AG08396 (cell line): Measurements from ENCODE around the gene NAGPA.

ENCODE experiments used
- DNase-seq: peaks from one replicate; pipeline ENCODE4 v3.0.0; 2012; ENCODE audit warnings: low spot score, mixed read lengths

NAGPA gene

DNA sequence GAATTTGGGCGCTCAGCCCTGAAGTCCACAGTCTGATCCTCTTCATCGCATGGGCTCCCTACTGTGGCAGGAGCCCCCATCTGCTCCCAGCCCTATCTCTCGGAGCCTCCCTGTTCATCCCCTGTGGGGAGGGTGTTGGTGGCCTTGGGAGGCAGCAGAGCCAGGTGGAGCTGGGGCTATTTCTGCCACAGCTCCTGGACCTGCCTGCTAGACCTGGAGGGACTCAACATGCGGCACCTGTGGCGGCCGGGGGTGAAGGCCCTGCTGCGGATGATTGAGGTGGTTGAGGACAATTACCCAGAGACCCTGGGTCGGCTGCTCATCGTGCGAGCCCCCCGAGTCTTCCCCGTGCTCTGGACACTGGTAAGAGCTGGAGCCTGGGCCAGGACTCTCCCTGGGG is 30.5 kb downstream of the NAGPA start:
- DNase-seq, result no peak

GRCh38 chr16:5002699-5003143 is 31.0 kb downstream of the NAGPA start:
- no peak for DNase-seq

GRCh38 chr16:5001986-5002385 is 31.7 kb downstream of the NAGPA start:
- DNase-seq, result no peak

DNA sequence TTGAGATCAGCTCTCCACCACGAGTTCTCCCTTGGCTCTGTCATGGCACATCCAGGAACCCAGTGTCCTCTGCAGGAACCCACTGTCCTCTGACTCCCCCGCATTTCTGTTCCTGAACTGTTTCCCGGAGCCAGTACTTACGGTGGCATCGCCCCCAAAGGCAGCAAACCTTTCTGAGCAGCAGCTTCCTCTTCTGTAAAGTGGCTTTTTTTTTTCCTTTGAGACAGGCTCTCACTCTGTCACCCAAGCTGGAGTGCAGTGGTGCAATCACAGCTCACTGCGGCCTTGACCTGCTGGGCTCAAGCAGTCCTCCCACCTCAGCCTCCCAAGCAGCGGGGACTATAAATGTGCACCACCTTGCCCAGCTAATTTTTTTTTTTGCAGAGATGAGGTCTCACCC is 32.2 kb downstream of the NAGPA start:
- no peak for DNase-seq

DNA sequence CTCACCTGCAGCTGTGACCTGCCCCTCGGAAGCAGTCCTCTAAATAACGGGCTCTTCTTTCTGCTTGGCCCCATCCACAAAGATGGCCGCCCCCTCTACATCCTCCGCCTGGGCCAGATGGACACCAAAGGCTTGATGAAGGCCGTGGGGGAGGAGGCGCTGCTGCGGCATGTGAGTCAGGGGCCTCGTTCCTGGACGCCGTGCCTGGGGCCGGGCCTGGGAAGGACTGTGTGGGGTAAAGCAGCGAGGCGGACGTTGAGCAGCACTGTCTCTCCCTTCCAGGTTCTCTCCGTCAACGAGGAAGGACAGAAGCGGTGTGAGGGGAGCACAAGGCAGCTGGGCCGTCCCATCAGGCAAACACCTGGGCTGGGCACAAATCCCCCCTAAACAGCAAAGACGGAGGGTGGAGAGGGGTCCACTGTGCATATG is 33.1 kb downstream of the NAGPA start:
- no peak for DNase-seq

DNA sequence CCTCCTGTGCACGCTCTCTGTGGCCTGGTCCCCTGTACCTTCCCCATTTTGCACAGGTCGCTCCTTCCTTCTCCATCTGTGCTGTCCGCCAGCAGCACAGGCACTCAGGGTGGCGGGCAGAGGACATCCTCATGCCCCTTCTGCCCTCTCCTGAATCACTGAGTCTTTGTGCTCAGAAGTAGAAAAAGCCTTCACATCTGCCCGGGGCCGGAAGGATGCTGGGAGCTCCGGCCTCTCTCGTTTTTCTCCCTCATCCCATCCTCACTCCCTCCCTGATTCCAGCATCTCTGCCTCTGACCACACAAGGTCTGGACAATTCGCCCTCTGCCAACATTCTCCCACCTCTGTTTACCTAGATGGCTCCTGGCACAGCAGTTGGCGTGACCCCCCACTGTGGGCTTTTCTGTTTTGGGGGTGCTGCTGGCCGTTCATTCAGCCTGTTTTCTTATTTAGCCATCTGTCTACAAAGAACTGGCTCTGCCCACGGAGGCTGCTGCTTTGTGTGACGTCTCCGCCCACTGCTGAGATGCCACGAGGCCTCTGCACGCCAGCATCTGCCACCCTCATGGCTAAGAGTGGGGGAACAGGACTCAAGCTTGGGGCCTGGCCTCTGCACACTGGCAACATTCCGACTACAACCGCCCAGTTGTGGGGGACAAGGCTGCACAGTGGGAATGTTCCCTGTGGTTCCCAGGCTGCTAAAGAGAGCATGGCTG is 38.9 kb downstream of the NAGPA start:
- no peak for DNase-seq

DNA sequence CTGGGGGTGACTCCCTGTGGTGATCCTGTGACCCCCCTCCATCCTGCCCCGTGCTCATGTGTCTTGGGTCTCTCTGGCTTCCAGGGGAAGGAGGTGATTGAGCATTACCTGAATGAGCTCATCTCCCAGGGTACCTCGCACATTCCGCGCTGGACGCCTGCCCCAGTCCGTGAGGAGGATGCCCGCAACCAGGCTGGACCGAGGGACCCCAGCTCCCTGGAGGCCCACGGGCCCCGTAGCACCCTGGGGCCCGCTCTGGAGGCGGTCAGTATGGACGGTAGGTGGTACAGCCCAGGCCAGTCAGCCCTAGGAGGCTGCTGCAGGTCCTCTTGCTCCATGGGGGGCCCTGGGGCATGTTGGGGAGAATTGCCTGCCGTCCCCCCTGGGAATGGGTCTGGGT is 42.0 kb downstream of the NAGPA start:
- DNase-seq, result no peak

DNA sequence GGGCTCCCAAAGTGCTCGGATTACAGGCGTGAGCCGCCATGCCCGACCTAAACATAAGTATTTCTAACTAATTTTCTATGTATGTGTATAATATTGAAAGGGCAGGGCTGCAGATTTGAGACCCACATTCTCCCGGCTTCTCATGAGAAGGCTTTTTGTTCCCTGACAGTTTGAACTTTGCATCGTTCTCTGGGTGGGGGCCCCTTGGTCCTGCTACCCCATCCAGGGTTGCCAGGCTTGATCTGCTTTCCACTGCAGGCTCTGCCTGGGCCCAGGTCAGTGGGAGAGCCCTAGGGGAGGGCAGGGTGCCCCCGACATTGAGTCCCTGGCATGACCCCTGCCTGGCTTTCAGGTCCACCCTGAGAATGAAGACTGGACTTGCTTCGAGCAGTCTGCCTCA is 43.3 kb downstream of the NAGPA start:
- DNase-seq, result no peak

- no peak for DNase-seq
These were observed 44.2 kb downstream of the NAGPA start for GRCh38 chr16:4989391-4990006.

DNA sequence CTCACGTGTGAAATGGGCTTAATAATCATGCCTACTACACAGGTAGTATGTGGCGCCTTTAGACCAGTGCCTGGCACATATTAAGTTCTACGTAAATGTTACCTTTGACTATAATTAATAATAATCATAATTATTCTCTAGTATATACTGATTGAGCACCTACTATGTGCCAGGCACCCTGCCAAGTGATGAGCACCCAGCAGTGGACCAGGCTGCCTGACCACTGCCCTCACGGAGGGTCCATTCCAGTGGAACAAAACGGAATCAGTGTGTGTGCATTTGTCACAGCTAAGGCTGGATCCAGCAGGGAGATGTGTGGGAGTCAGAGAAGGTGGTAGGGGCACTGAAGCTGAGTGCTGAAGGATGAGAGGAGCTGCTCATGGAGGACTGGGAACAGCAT is 45.1 kb downstream of the NAGPA start:
- no peak for DNase-seq

GRCh38 chr16:4987580-4988374 is 46.0 kb downstream of the NAGPA start:
- DNase-seq, result no peak

- DNase-seq, result no peak
These were observed 46.5 kb downstream of the NAGPA start for GRCh38 chr16:4987250-4987579.

- DNase-seq, result no peak
These were observed 49.4 kb downstream of the NAGPA start for GRCh38 chr16:4984174-4984990.

- DNase-seq, result no peak
These were observed 51.5 kb downstream of the NAGPA start for GRCh38 chr16:4982056-4982867.

- DNase-seq, result no peak
These were observed 52.3 kb downstream of the NAGPA start for GRCh38 chr16:4981473-4981872.

- no peak for DNase-seq
These were observed 53.0 kb downstream of the NAGPA start for GRCh38 chr16:4980691-4981090.

- DNase-seq, result no peak
These were observed 53.7 kb downstream of the NAGPA start for GRCh38 chr16:4979736-4980660.

DNA sequence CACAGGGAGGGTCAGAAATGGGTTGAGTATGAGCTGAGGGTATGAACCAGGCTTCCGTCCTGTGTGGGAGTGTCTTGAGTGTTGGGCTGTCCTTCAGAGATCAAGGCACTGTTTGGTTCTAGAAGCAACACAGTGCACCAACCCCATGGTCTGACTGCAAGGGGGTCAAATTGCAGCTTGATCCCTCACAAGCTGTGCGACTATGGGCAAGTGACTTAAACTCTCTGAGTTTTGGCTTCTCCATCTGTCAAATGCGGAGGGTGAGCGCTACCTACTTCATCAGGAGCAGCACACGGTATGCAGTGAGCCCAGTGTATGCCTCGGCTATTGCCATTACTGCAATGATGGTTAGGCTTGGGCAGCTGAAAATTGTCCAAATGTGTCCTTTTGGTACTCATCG is 54.6 kb downstream of the NAGPA start:
- DNase-seq, result no peak

DNA sequence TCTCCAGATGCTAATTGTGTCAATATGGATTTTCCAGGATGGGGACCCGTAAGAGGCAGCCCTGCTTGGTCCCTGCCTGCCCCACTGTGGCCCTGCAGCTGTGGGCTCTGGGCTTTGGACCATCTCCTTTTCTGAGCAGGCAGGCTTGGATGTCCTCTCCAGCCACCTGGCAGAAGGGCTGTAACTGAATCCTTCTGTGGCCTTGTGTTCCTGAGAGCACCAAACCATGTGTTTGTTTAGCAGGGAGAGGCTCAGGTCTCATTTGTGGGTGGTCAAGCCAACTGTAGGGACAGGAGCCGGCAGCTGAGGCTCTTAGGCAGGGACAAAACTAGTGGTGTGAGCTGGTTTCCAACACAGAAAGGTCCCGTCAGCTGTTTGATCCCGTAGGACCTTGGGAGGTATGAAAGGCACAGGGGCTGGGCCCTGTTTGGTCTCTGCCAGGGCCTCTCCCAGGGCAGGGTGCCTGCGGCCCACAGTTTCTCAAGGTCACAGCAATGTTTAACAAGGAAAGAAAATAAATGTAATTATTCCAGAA is 57.1 kb downstream of the NAGPA start:
- DNase-seq, result no peak

DNA sequence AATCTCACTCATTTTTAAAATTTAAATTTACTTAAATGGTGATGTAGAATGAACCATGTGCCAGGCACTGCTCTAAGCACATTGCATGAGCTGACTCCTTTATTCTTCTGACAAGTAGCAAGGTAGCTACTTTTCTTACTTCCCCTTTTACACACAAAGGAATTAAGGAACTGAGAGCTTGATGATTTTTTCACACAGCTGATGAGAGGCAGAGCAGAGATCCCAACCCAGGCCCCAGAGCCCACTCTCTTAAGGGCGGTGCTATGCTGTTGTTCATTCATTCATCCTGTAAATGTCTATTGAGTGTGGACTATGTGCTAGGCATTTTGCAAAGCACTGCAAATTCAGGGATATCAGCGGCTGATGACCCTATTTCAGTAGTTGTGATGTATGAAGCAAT is 57.7 kb downstream of the NAGPA start:
- DNase-seq, result no peak
